K562 (cell line): Measurements from ENCODE around the gene GGTLC2. TPM values are rescaled to one million over a fixed set of nuclear protein-coding genes. Genes with fewer than 3 reads are reported as not detected.
"Not testable (repeated sequence)": the region's sequence is repeated elsewhere in the genome, so short reads cannot be mapped to it uniquely, and the experiment has no call there.

ENCODE experiments used
- FOXO4 ChIP-seq: fragments of 450-650 bp; formaldehyde crosslinking; IDR thresholded peaks from 2 replicates; pipeline ENCODE4 v1.4.0; 2020; ENCODE audit warnings: mild to moderate bottlenecking, moderate library complexity
- HIVEP1 ChIP-seq: fragments of 250-450 bp; sonication (Bioruptor Pico); IDR thresholded peaks from 2 replicates; pipeline ENCODE4 v1.4.0; 2020; ENCODE audit warnings: mild to moderate bottlenecking
- HMG20A ChIP-seq: fragments of 450-650 bp; formaldehyde crosslinking; conservative IDR thresholded peaks from 2 replicates; pipeline ENCODE4 v1.4.0; 2020; ENCODE audit warnings: mild to moderate bottlenecking, mixed read lengths
- NR4A1 ChIP-seq, 2 experiments: fragments of 250-450 bp in 1 of 2; fragments of 450-650 bp in 1 of 2; sonication (Bioruptor Pico) in 1 of 2; IDR thresholded peaks; 2 replicates each; pipeline versions ENCODE4 v1.4.0 to v1.6.1; 2016 to 2020; ENCODE audit warnings: mild to moderate bottlenecking in 2 of 2, missing compliant biosample characterization in 1 of 2, missing genetic modification characterization in 1 of 2, moderate library complexity in 1 of 2
- REST ChIP-seq, 2 experiments: fragments of 450-650 bp; formaldehyde crosslinking in 1 of 2; IDR thresholded peaks; 2 replicates each; pipeline versions ENCODE4 v1.4.0 to v1.6.1; 2014 to 2020; ENCODE audit warnings: mild to moderate bottlenecking in 2 of 2, borderline replicate concordance in 1 of 2, low read depth in 1 of 2
- ZNF277 ChIP-seq: fragments of 250-450 bp; sonication (Bioruptor Pico); IDR thresholded peaks from 2 replicates; pipeline ENCODE4 v1.8.0; 2022; ENCODE audit warnings: inconsistent platforms, mild to moderate bottlenecking, moderate library complexity, borderline replicate concordance
- ZNF57 ChIP-seq: fragments of 450-650 bp; formaldehyde crosslinking; IDR thresholded peaks from 2 replicates; pipeline ENCODE4 v1.4.0; 2020; ENCODE audit warnings: mild to moderate bottlenecking, moderate library complexity
- ZNF76 ChIP-seq: fragments of 250-450 bp; sonication (Bioruptor Pico); IDR thresholded peaks from 2 replicates; pipeline ENCODE4 v1.4.0; 2020; ENCODE audit warnings: mild to moderate bottlenecking, moderate library complexity, borderline replicate concordance
- polyA plus RNA-seq, 8 experiments: library from polyadenylated mRNA; depleted of rRNA in 4 of 8; stranded (reverse) in 5 of 8; unstranded in 3 of 8; fragments of >200 nt; fragmentation: Nextera tagmentation in 2 of 8; fragmentation: Illumina TruSeq in 1 of 8; extraction: Ambion mirVana in 2 of 8; extraction: Trizol in 1 of 8; gene quantifications; 2 replicates each; pipeline versions ENCODE4 v1.2.1 to v1.2.3, GENCODE V29; 2011 to 2014; ENCODE audit warnings: inconsistent platforms in 1 of 8, missing spikeins in 1 of 8
- total RNA-seq, 7 experiments: library from RNA; depleted of rRNA in 6 of 7; stranded (reverse); fragments of >200 nt in 6 of 7; fragmentation: Illumina TruSeq in 2 of 7; extraction: Trizol in 2 of 7; gene quantifications; 2 replicates each; pipeline versions ENCODE4 v1.2.1 to v1.2.3, GENCODE V29; 2011 to 2021; ENCODE audit warnings: low replicate concordance in 1 of 7
- TF ChIP-seq, protein P1 (sequence below): fragments of 250-450 bp; sonication (Bioruptor Pico); IDR thresholded peaks from 2 replicates; pipeline ENCODE4 v1.9.0; 2021; ENCODE audit warnings: mild to moderate bottlenecking, inconsistent platforms
- TF ChIP-seq, protein P2 (sequence below): fragments of 250-450 bp; sonication (Bioruptor Pico); IDR thresholded peaks from 2 replicates; pipeline ENCODE4 v1.4.0; 2020

Gene GGTLC2
- total and polyA plus RNA-seq, 9 of the 15 experiments (the other 6 are each of a cell fraction or from before 2014, with no cell fraction given) = not detected

- TF ChIP-seq REST (IDR thresholded peaks at IDR 0.05; ENCODE audit: borderline replicate concordance); NR4A1 (tag; IDR thresholded peaks at IDR 0.05): not testable (repeated sequence)
- TF ChIP-seq REST (CRISPR knock-in tag; IDR thresholded peaks at IDR 0.05; ENCODE audit: low read depth) (peak; percentile 22; the same call in 1 of the 2 replicates), ZNF76 (CRISPR knock-in tag) (peak; percentile 84; the same call in 1 of the 2 replicates), HMG20A (CRISPR knock-in tag) (0 out of 2 replicates have a peak, but pooled peaks have one; percentile 50), NR4A1 (CRISPR knock-in tag; IDR thresholded peaks at IDR 0.05) (peak; percentile 93), ZNF277 (CRISPR knock-in tag) (peak; percentile 61; the same call in 1 of the 2 replicates), FOXO4 (peak; percentile 87; the same call in 1 of the 2 replicates), ZNF57 (CRISPR knock-in tag) (peak; percentile 82; the same call in 1 of the 2 replicates), HIVEP1 (CRISPR knock-in tag) (0 out of 2 replicates have a peak, but pooled peaks have one; percentile 50)
- TF ChIP-seq, protein P1, sequence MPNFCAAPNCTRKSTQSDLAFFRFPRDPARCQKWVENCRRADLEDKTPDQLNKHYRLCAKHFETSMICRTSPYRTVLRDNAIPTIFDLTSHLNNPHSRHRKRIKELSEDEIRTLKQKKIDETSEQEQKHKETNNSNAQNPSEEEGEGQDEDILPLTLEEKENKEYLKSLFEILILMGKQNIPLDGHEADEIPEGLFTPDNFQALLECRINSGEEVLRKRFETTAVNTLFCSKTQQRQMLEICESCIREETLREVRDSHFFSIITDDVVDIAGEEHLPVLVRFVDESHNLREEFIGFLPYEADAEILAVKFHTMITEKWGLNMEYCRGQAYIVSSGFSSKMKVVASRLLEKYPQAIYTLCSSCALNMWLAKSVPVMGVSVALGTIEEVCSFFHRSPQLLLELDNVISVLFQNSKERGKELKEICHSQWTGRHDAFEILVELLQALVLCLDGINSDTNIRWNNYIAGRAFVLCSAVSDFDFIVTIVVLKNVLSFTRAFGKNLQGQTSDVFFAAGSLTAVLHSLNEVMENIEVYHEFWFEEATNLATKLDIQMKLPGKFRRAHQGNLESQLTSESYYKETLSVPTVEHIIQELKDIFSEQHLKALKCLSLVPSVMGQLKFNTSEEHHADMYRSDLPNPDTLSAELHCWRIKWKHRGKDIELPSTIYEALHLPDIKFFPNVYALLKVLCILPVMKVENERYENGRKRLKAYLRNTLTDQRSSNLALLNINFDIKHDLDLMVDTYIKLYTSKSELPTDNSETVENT (CRISPR knock-in tag) = peak; percentile 65; the same call in 1 of the 2 replicates
- TF ChIP-seq, protein P2, sequence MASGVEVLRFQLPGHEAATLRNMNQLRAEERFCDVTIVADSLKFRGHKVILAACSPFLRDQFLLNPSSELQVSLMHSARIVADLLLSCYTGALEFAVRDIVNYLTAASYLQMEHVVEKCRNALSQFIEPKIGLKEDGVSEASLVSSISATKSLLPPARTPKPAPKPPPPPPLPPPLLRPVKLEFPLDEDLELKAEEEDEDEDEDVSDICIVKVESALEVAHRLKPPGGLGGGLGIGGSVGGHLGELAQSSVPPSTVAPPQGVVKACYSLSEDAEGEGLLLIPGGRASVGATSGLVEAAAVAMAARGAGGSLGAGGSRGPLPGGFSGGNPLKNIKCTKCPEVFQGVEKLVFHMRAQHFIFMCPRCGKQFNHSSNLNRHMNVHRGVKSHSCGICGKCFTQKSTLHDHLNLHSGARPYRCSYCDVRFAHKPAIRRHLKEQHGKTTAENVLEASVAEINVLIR = 0 out of 2 replicates have a peak, but pooled peaks have one; percentile 16
These were observed 6.5 kb downstream of the GGTLC2 start (continued) for GRCh38 chr22:22650803-22651515.
